GM12801 (cell line): ENCODE results near the gene EP300.

Source experiments
- CTCF ChIP-seq: IDR thresholded peaks from one replicate; pipeline ENCODE4 v1.5.1; 2011; ENCODE audit warnings: control low read depth; ENCODE audit not compliant: insufficient read length; ENCODE audit errors: extremely low read depth

Gene EP300

GRCh38 chr22:41215926-41216325, 123.5 kb downstream of the EP300 start:
- TF ChIP-seq CTCF, result no peak

GRCh38 chr22:41216984-41217383, 124.6 kb downstream of the EP300 start:
- TF ChIP-seq CTCF, result no peak

GRCh38 chr22:41217553-41218157, 125.3 kb downstream of the EP300 start:
- TF ChIP-seq CTCF, result no peak

GRCh38 chr22:41222846-41223507, 130.6 kb downstream of the EP300 start:
- TF ChIP-seq CTCF, result no peak

- no peak for TF ChIP-seq CTCF
These were observed 131.1 kb downstream of the EP300 start for GRCh38 chr22:41223535-41223934.

- TF ChIP-seq CTCF, result no peak
These were observed 134.6 kb downstream of the EP300 start for GRCh38 chr22:41226723-41227655.

GRCh38 chr22:41229215-41229614, 136.8 kb downstream of the EP300 start:
- TF ChIP-seq CTCF, result no peak
